ENCODE results near the gene HJURP. TPM values are rescaled to one million over a fixed set of nuclear protein-coding genes. Genes with fewer than 3 reads are reported as not detected.

The HJURP gene
- total RNA-seq, 6 donors from 2014 or later = 0.98 to 3.2 (median 1.3) TPM; not detected in 1

- 61 to 81% methylated on average over 3 of the region's 3 CpGs for WGBS, 2 donors
- Histone ChIP-seq H3K4me3 (no peak overlapping the region), H3K9me3 (no peaks in the 10 kb centered on the region), H3K27ac (no peak overlapping the region), H3K36me3 (no peaks in the 10 kb centered on the region), H3K27me3 (no peaks in the 10 kb centered on the region), H3K4me1 (no peaks in the 10 kb centered on the region)
- DNase-seq (no peak), ATAC-seq (ENCODE audit: low FRiP score in 2 of 2) (no peak)
- TF ChIP-seq POLR2A (IDR thresholded peaks at IDR 0.05) (no peak), CTCF (IDR thresholded peaks at IDR 0.05) (no peak), POLR2AphosphoS5 (IDR thresholded peaks at IDR 0.05) (no peak), EP300 (IDR thresholded peaks at IDR 0.05) (no peak)
These were observed 52.1 kb downstream of the HJURP start for GRCh38 chr2:233802132-233802815.

GRCh38 chr2:233801357-233802131, 52.8 kb downstream of the HJURP start:
- DNase-seq = no peak
- no peak for TF ChIP-seq EP300 (IDR thresholded peaks at IDR 0.05)
- no peak for TF ChIP-seq CTCF (IDR thresholded peaks at IDR 0.05)
- TF ChIP-seq POLR2A (IDR thresholded peaks at IDR 0.05) = no peak
- TF ChIP-seq POLR2AphosphoS5 (IDR thresholded peaks at IDR 0.05) = no peak
- WGBS, 2 donors = 76 to 79% methylated on average over 9 of the region's 9 CpGs
- Histone ChIP-seq H3K27me3 (no peaks in the 10 kb centered on the region), H3K9me3 (no peaks in the 10 kb centered on the region), H3K4me1 (no peaks in the 10 kb centered on the region), H3K36me3 (no peaks in the 10 kb centered on the region), H3K4me3 (no peak overlapping the region), H3K27ac (no peak overlapping the region)
- ATAC-seq (ENCODE audit: low FRiP score in 2 of 2) = no peak

- no peaks in the 10 kb centered on the region for H3K27me3 ChIP-seq
- no peaks in the 10 kb centered on the region for H3K9me3 ChIP-seq
- no peaks in the 10 kb centered on the region for H3K4me1 ChIP-seq
- no peak for DNase-seq
- 87 to 91% methylated on average over 4 to 7 of the region's 7 CpGs for WGBS, 2 donors
- no peak for ATAC-seq (ENCODE audit: low FRiP score in 2 of 2)
- H3K4me3 ChIP-seq = no peak overlapping the region
- H3K27ac ChIP-seq = no peak overlapping the region
- H3K36me3 ChIP-seq = no peaks in the 10 kb centered on the region
- no peak for TF ChIP-seq EP300 (IDR thresholded peaks at IDR 0.05)
- no peak for TF ChIP-seq POLR2AphosphoS5 (IDR thresholded peaks at IDR 0.05)
- TF ChIP-seq POLR2A (IDR thresholded peaks at IDR 0.05) = no peak
- TF ChIP-seq CTCF (IDR thresholded peaks at IDR 0.05) = no peak
These were observed 54.1 kb downstream of the HJURP start for GRCh38 chr2:233800208-233800607.

- H3K36me3 ChIP-seq = no peaks in the 10 kb centered on the region
- 43 to 46% methylated on average over 4 to 5 of the region's 5 CpGs for WGBS, 2 donors
- H3K9me3 ChIP-seq = no peaks in the 10 kb centered on the region
- no peak for ATAC-seq (ENCODE audit: low FRiP score in 2 of 2)
- no peak overlapping the region for H3K4me3 ChIP-seq
- H3K4me1 ChIP-seq = no peaks in the 10 kb centered on the region
- TF ChIP-seq POLR2A (IDR thresholded peaks at IDR 0.05) (no peak), EP300 (IDR thresholded peaks at IDR 0.05) (no peak), CTCF (IDR thresholded peaks at IDR 0.05) (no peak), POLR2AphosphoS5 (IDR thresholded peaks at IDR 0.05) (no peak)
- no peak for DNase-seq
- no peaks in the 10 kb centered on the region for H3K27me3 ChIP-seq
- H3K27ac ChIP-seq = no peak overlapping the region
These were observed 54.6 kb downstream of the HJURP start for GRCh38 chr2:233799716-233800115.

All from upper lobe of left lung (tissue), 6 donors.